SK-N-SH treated with all-trans-retinoic acid at 6 μM for 48 hours (cell line): ENCODE results near the gene GK2.

Experiments
- CREB5 ChIP-seq: fragments of 250-450 bp; sonication (Bioruptor Pico); IDR thresholded peaks from 2 replicates; pipeline ENCODE4 v1.5.1; 2020; ENCODE audit warnings: low read depth, mild to moderate bottlenecking, moderate library complexity
- CSDC2 ChIP-seq: fragments of 250-450 bp; sonication (Bioruptor Pico); IDR thresholded peaks from 2 replicates; pipeline ENCODE4 v1.5.0; 2020; ENCODE audit warnings: mild to moderate bottlenecking, moderate library complexity
- GLIS3 ChIP-seq: fragments of 250-450 bp; sonication (Bioruptor Pico); IDR thresholded peaks from 2 replicates; pipeline ENCODE4 v1.5.0; 2020; ENCODE audit warnings: mild to moderate bottlenecking, moderate library complexity
- PATZ1 ChIP-seq: fragments of 250-450 bp; sonication (Bioruptor Pico); IDR thresholded peaks from 2 replicates; pipeline ENCODE4 v1.8.0; 2020; ENCODE audit warnings: mild to moderate bottlenecking, moderate library complexity, borderline replicate concordance
- PPARA ChIP-seq: fragments of 250-450 bp; sonication (Bioruptor Pico); IDR thresholded peaks from 2 replicates; pipeline ENCODE4 v1.5.0; 2020; ENCODE audit warnings: mild to moderate bottlenecking, borderline replicate concordance
- RARB ChIP-seq: fragments of 250-450 bp; sonication (Bioruptor Pico); IDR thresholded peaks from 2 replicates; pipeline ENCODE4 v1.8.0; 2021; ENCODE audit warnings: mild to moderate bottlenecking, moderate library complexity
- TCF4 ChIP-seq: fragments of 250-450 bp; sonication (Bioruptor Pico); IDR thresholded peaks from 2 replicates; pipeline ENCODE4 v1.8.0; 2021; ENCODE audit warnings: mild to moderate bottlenecking, moderate library complexity, borderline replicate concordance
- TOX ChIP-seq: fragments of 250-450 bp; sonication (Bioruptor Pico); IDR thresholded peaks from 2 replicates; pipeline ENCODE4 v1.8.0; 2021; ENCODE audit warnings: mild to moderate bottlenecking, moderate library complexity, borderline replicate concordance
- ZFP30 ChIP-seq: fragments of 450-650 bp; formaldehyde crosslinking; IDR thresholded peaks from 2 replicates; pipeline ENCODE4 v1.5.0; 2022; ENCODE audit warnings: mild to moderate bottlenecking, moderate library complexity
- ZNF565 ChIP-seq: fragments of 450-650 bp; formaldehyde crosslinking; conservative IDR thresholded peaks from 2 replicates; pipeline ENCODE4 v1.5.0; 2020; ENCODE audit warnings: low read depth, mild to moderate bottlenecking, moderate library complexity
- ZNF70 ChIP-seq: fragments of 450-650 bp; formaldehyde crosslinking; IDR thresholded peaks from 2 replicates; pipeline ENCODE4 v1.5.0; 2020; ENCODE audit warnings: mild to moderate bottlenecking, moderate library complexity
- ZNF8 ChIP-seq: fragments of 450-650 bp; formaldehyde crosslinking; IDR thresholded peaks from 2 replicates; pipeline ENCODE4 v1.5.0; 2020; ENCODE audit warnings: mild to moderate bottlenecking, moderate library complexity

GRCh38 chr4:79364061-79364460 is 44.0 kb downstream of the GK2 start:
- TF ChIP-seq RARB (CRISPR knock-in tag) (no peak), CSDC2 (CRISPR knock-in tag) (no peak), TCF4 (CRISPR knock-in tag) (no peak), PPARA (no peak), ZNF565 (CRISPR knock-in tag) (no peak), CREB5 (CRISPR knock-in tag) (no peak), PATZ1 (CRISPR knock-in tag) (no peak), GLIS3 (no peak), ZFP30 (CRISPR knock-in tag) (no peak), ZNF70 (no peak), ZNF8 (no peak), TOX (CRISPR knock-in tag) (no peak)
